Activated CD4-positive, alpha-beta T cell treated with anti-CD3 and anti-CD28 coated beads for 48 hours (primary cell): Measurements from ENCODE around the gene ZC3H10.
"Not testable (repeated sequence)": the region's sequence is repeated elsewhere in the genome, so short reads cannot be mapped to it uniquely, and the experiment has no call there.

Source experiments
- DNase-seq: peaks from one replicate; pipeline ENCODE4 v3.0.0-alpha.2; 2020

The ZC3H10 gene, protein sequence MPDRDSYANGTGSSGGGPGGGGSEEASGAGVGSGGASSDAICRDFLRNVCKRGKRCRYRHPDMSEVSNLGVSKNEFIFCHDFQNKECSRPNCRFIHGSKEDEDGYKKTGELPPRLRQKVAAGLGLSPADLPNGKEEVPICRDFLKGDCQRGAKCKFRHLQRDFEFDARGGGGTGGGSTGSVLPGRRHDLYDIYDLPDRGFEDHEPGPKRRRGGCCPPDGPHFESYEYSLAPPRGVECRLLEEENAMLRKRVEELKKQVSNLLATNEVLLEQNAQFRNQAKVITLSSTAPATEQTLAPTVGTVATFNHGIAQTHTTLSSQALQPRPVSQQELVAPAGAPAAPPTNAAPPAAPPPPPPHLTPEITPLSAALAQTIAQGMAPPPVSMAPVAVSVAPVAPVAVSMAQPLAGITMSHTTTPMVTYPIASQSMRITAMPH

DNA sequence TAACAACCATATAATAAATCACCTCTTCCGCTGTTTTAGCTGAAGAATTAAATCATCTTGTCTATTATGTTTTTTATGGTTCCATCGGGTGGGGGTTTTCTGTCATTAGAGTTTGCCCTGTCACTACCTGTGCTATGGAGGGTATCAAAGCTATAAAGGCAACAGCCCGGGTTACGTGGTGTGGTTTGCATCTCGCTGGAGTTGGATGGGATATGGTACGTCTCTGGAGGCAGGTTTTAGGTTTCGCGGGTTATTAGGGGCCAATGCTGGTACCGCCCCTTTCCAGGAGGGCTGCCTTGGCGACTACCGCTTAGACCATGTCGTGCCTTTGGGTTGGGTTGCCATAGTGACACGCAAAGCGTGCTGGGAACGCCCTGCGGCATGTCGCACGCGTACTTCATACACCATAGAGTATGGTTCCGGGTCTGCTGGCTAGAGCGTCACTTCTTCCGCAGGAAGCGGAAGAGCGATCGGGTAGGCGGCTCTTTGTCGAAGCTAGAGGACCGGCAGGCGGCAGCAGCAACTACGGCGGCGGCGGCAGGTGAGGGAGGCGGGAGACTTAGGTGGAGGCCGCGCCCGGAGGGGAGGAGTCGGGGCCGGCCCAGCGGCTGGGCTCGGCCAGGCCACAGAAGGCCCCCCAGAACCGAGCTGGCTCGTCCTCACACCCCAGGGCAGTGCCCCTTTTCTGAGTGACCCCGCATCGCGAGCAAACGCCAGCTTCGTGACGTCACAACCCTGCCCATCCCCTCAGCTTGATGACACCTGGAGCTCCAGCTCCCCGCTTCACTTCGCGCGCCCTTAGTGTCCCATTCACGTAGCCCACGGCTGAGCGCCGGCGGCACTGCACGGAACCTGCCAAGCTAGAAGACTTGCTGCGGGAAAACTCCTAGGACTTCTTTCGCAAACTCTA lies at the start of gene ZC3H10:
ZC3H10 (plus strand) TSS at position 489 of the 910 bp plus-strand sequence. CDS start 2,297 bp downstream, outside the sequence.
- peak; percentile 99 for DNase-seq

DNA sequence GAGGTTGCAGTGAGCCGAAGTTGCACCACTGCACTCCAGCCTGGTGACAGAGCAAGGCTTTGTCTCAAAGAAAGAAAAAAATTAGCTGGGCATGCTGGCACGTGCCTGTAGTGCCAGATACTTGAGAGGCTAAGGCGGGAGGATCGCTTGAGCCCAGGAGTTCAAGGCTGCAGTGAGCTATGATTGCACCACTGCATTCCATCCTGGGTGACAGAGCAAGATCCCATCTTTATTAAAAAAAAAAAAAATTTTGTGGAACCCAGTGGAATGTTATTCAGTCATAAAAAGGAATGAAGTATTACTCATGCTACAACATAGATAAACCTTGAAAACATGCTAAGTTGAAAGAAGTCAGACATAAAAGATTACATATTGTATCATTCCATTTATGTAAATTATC lies 46.4 kb upstream of the ZC3H10 start:
- DNase-seq = no peak

DNA sequence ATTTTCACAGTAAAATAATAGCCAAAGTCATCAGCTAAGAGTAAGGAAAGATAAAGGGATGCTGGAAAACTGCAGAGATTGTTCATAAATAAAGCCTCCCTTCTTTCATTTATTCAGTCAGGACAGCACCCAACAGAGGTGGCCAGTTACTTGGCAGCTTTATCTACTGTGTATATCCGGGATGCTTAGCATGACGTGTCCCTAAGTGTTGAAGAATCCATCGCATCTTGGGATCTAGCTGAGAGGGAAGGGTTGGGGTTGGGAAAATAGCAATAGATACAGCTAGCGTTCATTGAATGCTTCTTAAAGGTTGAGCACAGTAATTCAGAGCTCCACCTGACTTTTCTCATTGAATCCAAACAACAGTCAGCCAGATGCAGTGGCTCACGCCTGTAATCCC lies 43.7 kb upstream of the ZC3H10 start:
- DNase-seq = no peak

DNA sequence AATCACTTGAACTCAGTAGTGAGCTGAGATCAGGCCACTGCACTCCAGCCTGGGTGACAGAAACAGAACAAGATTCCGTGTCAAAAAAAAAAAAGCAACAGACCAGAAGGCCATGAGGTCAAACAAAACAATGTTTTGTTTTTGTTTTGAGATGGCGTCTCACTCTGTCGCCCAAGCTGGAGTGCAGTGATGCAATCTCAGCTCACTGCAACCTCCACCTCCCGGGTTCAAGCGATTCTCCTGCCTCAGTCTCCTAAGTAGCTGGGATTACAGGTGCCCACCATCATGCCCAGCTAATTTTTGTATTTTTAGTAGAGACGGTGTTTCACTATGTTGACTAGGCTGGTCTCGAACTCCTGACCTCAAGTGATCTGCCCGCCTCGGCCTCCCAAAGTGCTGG lies 40.1 kb upstream of the ZC3H10 start:
- not testable (repeated sequence) for DNase-seq

DNA sequence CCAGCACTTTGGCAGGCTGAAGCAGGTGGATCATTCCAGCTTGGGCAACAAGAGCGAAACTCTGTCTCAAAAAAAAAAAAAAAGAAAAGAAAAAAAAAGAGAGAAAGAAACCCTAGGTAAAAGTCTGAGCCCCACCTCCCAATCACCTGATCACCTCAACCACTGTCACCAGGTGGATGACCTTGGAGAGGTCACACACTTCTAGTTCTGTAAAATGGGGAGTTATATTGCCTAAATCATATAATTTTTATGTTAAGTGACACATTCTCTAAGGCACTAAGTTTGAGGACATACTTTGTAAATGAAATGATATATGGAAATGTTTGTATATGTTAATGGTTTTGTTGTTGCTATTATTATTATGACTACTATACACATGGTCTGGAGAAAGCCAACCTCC lies 39.6 kb upstream of the ZC3H10 start:
- no peak for DNase-seq

DNA sequence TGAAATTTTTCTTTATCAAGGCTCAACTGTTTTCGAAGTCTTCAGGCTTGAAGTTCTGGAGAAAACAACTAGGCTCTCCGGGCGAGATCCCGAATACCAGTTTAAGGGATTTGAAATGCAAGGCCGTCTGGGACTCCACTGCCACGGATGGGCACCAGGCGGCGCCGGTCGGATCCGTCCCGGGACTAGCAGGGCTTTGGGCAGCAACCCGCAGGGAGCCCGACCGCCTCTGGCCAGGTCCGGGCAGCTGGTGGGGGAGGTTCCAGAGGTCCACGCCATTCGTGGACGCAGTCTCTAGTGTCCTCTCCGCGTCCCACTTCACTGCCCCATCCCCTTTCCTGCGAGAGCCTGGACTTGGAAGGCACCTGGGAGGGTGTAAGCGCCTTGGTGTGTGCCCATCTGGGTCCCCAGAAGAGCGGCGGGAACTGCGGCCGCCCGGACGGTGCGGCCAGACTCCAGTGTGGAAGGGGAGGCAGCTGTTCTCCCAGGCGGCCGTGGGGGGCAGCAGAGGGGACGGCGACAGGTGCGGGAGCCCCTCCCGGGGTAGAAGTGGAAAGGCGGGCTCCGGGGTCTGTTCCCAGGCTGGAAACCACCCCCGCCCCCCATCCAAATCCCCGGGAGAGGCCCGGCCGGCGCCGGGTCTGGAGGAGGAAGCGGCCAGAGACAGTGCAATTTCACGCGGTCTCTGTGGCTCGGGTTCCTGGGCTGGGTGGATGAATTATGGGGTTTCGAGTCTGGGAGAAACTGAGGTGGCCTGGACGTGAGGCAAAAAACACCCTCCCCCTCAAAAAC lies 38.9 kb upstream of the ZC3H10 start:
- peak; percentile 72 for DNase-seq

DNA sequence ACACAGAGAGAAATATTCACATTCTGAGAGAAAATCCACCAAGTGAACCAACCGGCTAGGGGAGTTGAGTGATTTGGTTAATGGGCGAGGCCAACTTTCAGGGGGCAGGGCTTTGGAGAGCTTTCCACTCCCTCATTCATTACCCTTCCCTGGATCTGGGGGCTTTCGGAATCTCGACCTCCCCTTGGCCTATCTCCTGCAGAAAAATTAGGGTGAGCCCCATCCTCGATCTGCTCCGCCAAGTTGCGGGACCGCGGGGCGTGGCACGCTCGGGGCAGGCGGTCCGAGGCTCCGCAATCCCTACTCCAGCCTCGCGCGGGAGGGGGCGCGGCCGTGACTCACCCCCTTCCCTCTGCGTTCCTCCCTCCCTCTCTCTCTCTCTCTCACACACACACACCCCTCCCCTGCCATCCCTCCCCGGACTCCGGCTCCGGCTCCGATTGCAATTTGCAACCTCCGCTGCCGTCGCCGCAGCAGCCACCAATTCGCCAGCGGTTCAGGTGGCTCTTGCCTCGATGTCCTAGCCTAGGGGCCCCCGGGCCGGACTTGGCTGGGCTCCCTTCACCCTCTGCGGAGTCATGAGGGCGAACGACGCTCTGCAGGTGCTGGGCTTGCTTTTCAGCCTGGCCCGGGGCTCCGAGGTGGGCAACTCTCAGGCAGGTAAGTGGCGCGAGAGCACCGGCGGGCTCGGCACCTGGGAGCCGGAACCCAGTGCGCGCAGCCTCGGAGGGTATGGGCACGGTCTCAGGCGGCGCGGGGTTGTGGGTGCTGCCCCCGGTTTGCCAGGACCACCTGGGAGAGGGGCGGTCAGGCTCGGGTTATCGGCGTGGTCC lies 38.1 kb upstream of the ZC3H10 start, which contains the start of gene ERBB3:
ERBB3 (plus strand) TSS at position 443 of the 833 bp plus-strand sequence; CDS start at position 579, 136 bp downstream.
- peak; percentile 77 for DNase-seq

DNA sequence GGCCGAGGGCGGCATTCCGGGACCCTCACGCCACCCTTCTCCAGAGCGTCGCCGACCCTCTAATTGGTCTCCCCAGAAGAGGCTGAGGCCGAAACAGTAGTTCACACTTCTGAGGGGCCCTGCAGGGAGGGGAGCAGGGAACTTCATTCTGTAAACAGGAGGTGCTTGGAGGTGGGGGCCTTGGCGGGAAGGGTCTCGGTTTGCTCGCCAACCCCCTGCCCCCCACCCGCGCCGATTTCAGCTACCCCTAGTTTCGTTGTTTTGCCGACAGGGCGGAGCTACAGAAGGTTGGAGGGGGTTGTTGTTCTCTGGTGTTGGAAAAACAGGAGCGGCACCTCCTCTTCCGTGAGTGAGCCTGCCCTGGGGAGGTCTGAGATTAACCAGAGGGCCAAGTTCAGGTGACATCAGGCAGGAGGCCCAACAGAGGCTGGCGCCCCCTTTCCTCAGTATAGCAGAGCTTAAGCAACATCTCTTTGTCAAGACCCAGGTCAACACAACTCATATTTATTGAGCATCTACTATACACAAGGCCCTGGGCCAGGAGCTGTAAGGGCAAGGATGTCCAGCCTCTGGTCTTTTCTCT lies 37.4 kb upstream of the ZC3H10 start:
- no peak for DNase-seq

DNA sequence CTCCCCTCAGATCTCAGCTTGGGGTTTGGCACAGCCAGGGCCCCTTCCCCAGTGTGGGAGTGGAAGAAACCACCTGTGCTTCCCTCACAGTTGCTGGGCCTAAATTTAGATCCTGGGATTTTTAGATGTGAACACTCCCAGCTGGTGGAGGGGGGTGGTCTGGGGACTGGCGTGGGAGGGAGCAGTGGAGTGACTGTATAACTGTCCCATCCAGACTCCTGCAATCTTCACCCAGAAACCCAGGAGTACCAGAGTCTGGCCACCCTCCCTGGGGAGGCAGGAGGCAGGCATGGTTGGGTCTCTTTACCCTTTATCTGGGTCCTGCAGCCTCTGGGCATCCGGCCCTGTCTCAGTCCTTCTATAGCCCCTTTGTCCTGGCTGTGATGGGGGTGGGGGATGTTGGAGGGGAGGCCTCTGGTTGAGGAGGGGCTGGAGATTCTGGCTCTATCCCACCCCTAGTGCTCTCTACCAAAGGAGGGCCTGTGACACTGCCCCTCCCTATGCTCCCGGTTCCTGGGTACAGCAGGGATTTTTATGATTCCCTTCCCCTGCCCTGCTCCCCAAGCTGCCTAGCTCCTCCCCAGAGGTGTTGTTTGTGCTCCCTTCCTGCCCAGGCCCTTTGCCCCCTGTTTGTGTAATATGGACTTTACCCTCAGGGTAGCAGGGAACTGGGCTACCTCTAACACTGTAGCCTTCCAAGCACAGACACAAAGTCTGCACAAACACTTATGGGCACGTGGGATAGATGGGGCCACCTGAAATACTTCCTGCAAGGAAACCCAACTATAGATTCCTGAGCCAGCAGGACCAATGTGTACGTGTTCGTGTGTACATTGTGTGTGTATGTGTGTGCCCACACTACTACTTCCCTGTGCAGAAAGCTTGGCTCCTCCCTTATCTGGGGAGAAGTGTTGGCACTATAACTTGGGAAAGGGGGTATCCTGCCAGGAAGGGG lies 36.4 kb upstream of the ZC3H10 start:
- no peak for DNase-seq

DNA sequence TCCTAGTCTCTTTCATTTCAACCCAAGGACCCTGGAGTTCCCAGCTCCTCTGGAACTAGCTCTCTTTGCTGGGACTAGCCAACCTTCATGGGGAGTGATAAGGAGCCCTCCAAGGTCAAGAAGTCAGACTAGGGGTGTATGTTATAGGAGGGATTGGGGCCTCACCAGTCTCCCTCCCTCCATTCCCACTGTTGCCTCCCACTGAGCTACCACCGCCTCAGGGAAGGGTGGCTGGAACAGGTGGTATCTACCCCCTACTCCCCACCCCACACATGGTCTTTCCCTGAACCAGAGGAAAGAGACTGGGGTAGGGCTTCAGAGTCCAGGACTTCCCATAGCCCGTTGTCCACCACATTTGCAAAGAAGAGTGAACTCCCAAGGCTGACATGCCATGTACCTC lies 35.7 kb upstream of the ZC3H10 start:
- no peak for DNase-seq

DNA sequence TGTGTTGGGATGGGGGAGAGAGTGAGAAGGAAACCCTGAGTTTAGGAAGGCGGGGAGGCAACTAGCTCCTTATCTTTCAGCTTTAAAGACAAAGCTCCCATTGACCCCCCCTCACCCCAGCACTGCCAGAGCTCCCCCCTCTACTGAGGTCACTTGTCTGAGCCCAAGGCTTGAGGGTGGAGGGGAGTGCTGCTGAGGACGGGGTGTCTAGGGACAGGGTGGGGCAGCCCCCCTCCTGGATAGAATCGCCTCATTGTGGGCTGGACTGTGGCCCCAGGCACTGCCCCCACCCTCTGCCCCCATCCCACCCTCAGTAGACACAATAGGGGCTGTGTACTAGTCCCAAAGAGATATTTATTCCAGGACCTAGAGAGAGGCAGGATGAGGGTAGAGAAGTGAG lies 35.1 kb upstream of the ZC3H10 start:
- DNase-seq = no peak

DNA sequence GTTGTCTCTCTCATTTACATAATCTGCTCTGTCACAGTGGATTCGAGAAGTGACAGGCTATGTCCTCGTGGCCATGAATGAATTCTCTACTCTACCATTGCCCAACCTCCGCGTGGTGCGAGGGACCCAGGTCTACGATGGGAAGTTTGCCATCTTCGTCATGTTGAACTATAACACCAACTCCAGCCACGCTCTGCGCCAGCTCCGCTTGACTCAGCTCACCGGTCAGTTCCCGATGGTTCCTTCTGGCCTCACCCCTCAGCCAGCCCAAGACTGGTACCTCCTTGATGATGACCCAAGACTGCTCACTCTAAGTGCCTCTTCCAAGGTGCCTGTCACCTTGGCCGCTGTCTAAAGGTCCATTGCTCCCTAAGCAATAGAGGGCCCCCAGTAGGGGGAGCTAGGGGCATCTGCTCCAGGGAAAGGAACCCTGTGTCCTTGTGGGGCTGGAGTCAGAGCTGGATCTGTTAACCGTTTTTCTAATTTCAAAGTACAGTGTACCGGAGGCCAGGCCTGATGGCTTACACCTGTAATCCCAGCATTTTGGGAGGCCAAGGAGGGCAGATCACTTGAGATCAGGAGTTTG lies 33.0 kb upstream of the ZC3H10 start:
- DNase-seq = peak; percentile 43

DNA sequence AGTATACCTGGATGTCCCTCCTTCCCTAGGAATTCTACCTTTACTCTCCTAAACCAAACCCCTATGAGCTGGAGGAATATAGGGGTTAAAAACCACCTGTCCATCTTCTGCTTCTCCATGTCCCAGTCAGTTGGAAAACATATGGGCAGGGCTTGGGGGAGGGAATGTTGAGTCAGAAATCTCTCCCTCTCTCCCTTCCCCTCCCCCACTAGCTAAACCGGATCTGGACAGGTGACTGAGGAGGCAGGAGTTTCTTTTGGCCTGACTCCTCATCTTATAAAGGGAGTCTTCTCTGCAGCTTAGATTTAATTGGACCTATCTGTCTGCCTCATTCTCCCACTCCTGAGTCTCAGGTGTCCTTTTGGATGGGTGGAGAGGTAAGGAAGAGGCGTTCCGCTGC lies 32.0 kb upstream of the ZC3H10 start:
- DNase-seq = no peak

DNA sequence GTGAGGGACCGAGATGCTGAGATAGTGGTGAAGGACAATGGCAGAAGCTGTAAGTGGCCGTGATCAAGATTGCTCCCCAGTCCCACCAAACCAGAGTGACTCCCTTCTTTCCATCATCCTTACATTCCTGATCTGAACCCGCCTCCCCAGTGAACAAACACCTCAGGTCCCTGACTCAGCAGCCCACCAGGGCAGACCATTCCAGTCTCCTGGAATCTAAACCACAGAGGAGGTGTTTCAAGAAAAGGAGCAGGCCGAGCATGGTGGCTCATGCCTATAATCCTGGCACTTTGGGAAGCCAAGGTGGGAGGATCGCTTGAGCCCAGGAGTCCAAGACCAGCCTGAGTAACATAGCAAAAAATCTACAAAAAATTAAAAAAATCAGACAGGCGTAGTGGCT lies 31.5 kb upstream of the ZC3H10 start:
- DNase-seq = no peak

DNA sequence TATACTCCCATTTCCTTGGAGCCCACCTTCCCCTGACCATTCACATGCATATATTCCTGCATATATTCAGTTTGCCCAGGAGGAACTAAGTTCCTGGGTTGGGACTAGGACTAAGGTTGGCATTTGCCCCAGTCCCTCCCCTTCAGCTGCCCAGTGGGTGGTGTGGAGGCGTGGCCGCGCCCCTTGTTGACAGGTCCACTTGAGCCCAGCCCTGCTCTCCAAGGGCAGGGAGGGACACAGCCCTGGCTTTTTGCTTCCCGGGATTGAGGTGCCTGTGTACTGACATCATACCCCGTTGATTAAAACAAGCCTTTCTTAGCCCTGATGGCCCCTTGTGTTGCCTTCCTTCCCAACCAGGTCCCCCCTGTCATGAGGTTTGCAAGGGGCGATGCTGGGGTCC lies 30.8 kb upstream of the ZC3H10 start:
- no peak for DNase-seq

DNA sequence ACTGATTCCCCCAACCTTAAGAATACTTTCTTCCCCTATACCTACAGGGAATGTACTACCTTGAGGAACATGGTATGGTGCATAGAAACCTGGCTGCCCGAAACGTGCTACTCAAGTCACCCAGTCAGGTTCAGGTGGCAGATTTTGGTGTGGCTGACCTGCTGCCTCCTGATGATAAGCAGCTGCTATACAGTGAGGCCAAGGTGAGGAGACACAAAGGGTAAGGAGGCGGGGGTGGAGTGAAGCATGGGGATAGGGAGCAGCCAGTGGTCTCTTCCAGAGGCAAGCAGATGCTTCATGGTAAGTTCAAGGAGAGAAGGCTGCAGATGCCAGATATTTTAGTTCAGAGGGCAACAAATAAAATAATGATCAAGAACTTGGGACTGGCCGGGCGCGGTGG lies 20.3 kb upstream of the ZC3H10 start:
- DNase-seq = no peak

DNA sequence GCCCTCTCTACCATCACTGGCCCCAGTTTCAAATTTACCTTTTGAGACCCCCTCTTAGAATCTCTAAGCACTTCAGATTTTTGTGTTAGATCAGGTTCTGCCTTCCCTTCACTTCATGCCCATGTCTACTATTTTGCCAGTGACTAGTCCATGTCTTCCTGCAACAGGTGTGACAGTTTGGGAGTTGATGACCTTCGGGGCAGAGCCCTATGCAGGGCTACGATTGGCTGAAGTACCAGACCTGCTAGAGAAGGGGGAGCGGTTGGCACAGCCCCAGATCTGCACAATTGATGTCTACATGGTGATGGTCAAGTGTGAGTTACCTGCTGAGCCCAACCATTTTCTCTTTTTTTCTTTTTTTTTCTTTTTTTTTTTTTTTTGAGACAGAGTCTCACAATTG lies 19.5 kb upstream of the ZC3H10 start:
- no peak for DNase-seq

DNA sequence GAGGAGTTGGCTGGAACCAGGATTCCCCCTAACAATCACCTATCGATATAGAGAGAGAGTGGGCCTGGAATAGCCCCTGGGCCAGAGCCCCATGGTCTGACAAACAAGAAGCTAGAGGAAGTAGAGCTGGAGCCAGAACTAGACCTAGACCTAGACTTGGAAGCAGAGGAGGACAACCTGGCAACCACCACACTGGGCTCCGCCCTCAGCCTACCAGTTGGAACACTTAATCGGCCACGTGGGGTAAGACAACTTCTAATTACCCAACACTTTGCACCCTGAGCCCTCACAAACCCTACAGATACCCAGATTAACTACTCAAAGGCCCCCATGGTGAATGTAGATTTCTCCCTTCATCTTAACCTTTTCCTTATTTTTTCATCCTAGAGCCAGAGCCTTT lies 18.3 kb upstream of the ZC3H10 start:
- DNase-seq = no peak

DNA sequence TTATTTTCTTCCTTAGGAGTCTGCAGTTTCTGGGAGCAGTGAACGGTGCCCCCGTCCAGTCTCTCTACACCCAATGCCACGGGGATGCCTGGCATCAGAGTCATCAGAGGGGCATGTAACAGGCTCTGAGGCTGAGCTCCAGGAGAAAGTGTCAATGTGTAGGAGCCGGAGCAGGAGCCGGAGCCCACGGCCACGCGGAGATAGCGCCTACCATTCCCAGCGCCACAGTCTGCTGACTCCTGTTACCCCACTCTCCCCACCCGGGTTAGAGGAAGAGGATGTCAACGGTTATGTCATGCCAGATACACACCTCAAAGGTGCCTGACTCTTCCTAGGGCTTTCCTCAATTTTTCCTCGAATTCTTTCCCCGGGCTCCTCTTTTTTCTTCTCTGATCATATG lies 17.0 kb upstream of the ZC3H10 start:
- no peak for DNase-seq

DNA sequence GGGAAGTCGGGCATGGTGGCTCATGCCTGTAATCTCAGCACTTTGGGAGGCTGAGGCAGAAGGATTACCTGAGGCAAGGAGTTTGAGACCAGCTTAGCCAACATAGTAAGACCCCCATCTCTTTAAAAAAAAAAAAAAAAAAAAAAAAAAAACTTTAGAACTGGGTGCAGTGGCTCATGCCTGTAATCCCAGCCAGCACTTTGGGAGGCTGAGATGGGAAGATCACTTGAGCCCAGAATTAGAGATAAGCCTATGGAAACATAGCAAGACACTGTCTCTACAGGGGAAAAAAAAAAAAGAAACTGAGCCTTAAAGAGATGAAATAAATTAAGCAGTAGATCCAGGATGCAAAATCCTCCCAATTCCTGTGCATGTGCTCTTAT lies 15.4 kb upstream of the ZC3H10 start:
- DNase-seq = no peak
